ENCODE data around the gene MOCS3. TPM values are rescaled to one million over a fixed set of nuclear protein-coding genes. Genes with fewer than 3 reads are reported as not detected.

MOCS3 gene
- total RNA-seq, 1 experiment from 2014 or later: 6.4 TPM

DNA sequence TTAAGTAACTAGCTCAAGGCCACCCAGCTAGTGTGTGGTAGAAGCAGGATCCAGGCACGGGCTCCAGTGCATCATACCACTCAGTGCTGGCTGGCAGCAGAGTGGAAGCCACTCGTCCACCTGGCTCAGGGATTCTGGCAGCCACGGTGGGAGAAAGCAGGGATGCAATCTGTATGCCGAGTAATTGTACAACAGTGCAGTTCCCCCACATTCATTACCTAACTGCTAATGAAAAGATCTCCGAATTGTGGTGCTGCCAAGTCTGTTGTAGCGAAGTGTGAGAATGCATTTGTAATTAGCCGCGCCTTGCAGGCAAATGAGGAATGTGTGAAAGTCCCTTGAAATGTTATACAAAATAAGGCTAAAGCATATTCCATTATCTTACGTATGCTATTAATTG is 35.3 kb downstream of the MOCS3 start:
- no peak overlapping the region for H3K4me3 ChIP-seq (replicated peaks in 1 of 2; ENCODE audit: low read depth in 1 of 2, low read length in 2 of 2)
- no peaks in the 10 kb centered on the region for H3K9me3 ChIP-seq (ENCODE audit: control insufficient read depth in 1 of 2, insufficient read depth in 1 of 2, low read depth in 1 of 2, low read length in 2 of 2)
- ATAC-seq (no peak), DNase-seq (ENCODE audit: low read depth, low spot score) (no peak)
- RAD21 ChIA-PET (ENCODE audit: low non-redundant PET in 1 of 2, low total read pairs in 2 of 2, uncharacterized antibody in 2 of 2, unreplicated experiment in 2 of 2): interaction anchor here in 1 of 2 experiments (0.8 kb wide), 1 partner anchor 312 kb away, joined by 3 read pairs; no protein-coding TSS in a partner anchor
- CTCF ChIA-PET: interaction anchor here (1.9 to 3.1 kb wide), 5 partner anchors 11 to 601 kb away, joined by 6 to 91 read pairs (median 32); no protein-coding TSS in a partner anchor
- no peaks in the 10 kb centered on the region for H3K36me3 ChIP-seq (ENCODE audit: control insufficient read depth in 1 of 2, insufficient read depth in 2 of 2, low read length in 2 of 2)
- POLR2A ChIA-PET: no interaction called here
- no peak overlapping the region for H3K9ac ChIP-seq (ENCODE audit: low read length)
- peaks cover 8% of the 10 kb centered on the region; the same call in 1 of the 2 replicates for H3K27me3 ChIP-seq (ENCODE audit: insufficient read depth, low read length)
- H3K79me2 ChIP-seq (ENCODE audit: insufficient read depth, low read length): no peaks in the 10 kb centered on the region
- H3K4me2 ChIP-seq (ENCODE audit: low read length): no peak overlapping the region
- BruUV-seq (replicated peaks): no TSS peak
- peaks cover 0 to 8% of the 10 kb centered on the region in 2 experiments; a peak in 1 of 4 replicates for H3K4me1 ChIP-seq (ENCODE audit: control insufficient read depth in 1 of 2, insufficient read depth in 2 of 2, low read length in 2 of 2)
- intact Hi-C loops (cut with micrococcal nuclease): loop anchor here (1.0 kb wide), 1 partner anchor 312 kb away; no protein-coding TSS in a partner anchor
- TF ChIP-seq RAD21 (IDR thresholded peaks at IDR 0.05; ENCODE audit: low read depth): no peak
- no peak for TF ChIP-seq FOSL1 (IDR thresholded peaks at IDR 0.05; ENCODE audit: low read depth)
- TF ChIP-seq, protein P1, sequence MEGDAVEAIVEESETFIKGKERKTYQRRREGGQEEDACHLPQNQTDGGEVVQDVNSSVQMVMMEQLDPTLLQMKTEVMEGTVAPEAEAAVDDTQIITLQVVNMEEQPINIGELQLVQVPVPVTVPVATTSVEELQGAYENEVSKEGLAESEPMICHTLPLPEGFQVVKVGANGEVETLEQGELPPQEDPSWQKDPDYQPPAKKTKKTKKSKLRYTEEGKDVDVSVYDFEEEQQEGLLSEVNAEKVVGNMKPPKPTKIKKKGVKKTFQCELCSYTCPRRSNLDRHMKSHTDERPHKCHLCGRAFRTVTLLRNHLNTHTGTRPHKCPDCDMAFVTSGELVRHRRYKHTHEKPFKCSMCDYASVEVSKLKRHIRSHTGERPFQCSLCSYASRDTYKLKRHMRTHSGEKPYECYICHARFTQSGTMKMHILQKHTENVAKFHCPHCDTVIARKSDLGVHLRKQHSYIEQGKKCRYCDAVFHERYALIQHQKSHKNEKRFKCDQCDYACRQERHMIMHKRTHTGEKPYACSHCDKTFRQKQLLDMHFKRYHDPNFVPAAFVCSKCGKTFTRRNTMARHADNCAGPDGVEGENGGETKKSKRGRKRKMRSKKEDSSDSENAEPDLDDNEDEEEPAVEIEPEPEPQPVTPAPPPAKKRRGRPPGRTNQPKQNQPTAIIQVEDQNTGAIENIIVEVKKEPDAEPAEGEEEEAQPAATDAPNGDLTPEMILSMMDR (IDR thresholded peaks at IDR 0.05 in 2 of 3, conservative IDR thresholded peaks at IDR 0.05 in 1 of 3; ENCODE audit: borderline replicate concordance in 1 of 3, insufficient read depth in 1 of 3, low read depth in 2 of 3, low read length in 2 of 3): no peak
- no peak for TF ChIP-seq ELF1 (IDR thresholded peaks at IDR 0.05; ENCODE audit: borderline replicate concordance, low read depth)
- TF ChIP-seq ZNF274 (IDR thresholded peaks at IDR 0.05; ENCODE audit: low read depth, low read length): no peak
- no peak for TF ChIP-seq EGR1 (IDR thresholded peaks at IDR 0.05; ENCODE audit: low read depth)
- TF ChIP-seq, protein P2, sequence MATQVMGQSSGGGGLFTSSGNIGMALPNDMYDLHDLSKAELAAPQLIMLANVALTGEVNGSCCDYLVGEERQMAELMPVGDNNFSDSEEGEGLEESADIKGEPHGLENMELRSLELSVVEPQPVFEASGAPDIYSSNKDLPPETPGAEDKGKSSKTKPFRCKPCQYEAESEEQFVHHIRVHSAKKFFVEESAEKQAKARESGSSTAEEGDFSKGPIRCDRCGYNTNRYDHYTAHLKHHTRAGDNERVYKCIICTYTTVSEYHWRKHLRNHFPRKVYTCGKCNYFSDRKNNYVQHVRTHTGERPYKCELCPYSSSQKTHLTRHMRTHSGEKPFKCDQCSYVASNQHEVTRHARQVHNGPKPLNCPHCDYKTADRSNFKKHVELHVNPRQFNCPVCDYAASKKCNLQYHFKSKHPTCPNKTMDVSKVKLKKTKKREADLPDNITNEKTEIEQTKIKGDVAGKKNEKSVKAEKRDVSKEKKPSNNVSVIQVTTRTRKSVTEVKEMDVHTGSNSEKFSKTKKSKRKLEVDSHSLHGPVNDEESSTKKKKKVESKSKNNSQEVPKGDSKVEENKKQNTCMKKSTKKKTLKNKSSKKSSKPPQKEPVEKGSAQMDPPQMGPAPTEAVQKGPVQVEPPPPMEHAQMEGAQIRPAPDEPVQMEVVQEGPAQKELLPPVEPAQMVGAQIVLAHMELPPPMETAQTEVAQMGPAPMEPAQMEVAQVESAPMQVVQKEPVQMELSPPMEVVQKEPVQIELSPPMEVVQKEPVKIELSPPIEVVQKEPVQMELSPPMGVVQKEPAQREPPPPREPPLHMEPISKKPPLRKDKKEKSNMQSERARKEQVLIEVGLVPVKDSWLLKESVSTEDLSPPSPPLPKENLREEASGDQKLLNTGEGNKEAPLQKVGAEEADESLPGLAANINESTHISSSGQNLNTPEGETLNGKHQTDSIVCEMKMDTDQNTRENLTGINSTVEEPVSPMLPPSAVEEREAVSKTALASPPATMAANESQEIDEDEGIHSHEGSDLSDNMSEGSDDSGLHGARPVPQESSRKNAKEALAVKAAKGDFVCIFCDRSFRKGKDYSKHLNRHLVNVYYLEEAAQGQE (IDR thresholded peaks at IDR 0.05; ENCODE audit: low read depth): no peak
- no peak for TF ChIP-seq SP1 (IDR thresholded peaks at IDR 0.05; ENCODE audit: low read depth)
- no peak for TF ChIP-seq SIN3A (IDR thresholded peaks at IDR 0.05; ENCODE audit: low read depth)
- no peak for TF ChIP-seq JUND (IDR thresholded peaks at IDR 0.05)
- TF ChIP-seq, protein P3, sequence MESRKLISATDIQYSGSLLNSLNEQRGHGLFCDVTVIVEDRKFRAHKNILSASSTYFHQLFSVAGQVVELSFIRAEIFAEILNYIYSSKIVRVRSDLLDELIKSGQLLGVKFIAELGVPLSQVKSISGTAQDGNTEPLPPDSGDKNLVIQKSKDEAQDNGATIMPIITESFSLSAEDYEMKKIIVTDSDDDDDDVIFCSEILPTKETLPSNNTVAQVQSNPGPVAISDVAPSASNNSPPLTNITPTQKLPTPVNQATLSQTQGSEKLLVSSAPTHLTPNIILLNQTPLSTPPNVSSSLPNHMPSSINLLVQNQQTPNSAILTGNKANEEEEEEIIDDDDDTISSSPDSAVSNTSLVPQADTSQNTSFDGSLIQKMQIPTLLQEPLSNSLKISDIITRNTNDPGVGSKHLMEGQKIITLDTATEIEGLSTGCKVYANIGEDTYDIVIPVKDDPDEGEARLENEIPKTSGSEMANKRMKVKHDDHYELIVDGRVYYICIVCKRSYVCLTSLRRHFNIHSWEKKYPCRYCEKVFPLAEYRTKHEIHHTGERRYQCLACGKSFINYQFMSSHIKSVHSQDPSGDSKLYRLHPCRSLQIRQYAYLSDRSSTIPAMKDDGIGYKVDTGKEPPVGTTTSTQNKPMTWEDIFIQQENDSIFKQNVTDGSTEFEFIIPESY (IDR thresholded peaks at IDR 0.05; ENCODE audit: extremely low read depth, insufficient replicate concordance, low read length): no peak
- TF ChIP-seq EZH2phosphoT487 (IDR thresholded peaks at IDR 0.05; ENCODE audit: borderline replicate concordance): no peak
- TF ChIP-seq EZH2 (IDR thresholded peaks at IDR 0.05): no peak
- no peak for TF ChIP-seq CBX3 (IDR thresholded peaks at IDR 0.05; ENCODE audit: low read depth)
- no peak for TF ChIP-seq ZFX (IDR thresholded peaks at IDR 0.05)
- no peak for TF ChIP-seq POLR2A (IDR thresholded peaks at IDR 0.05; ENCODE audit: borderline replicate concordance, extremely low read depth, insufficient read depth, insufficient read length)
- TF ChIP-seq YY1 (IDR thresholded peaks at IDR 0.05; ENCODE audit: extremely low read depth, insufficient replicate concordance, low read depth, low read length): no peak
- TF ChIP-seq POLR2AphosphoS5 (IDR thresholded peaks at IDR 0.05; ENCODE audit: low read depth, low read length): no peak
- no peak overlapping the region for H3K27ac ChIP-seq (ENCODE audit: low read depth, low read length)
- H2AFZ ChIP-seq (ENCODE audit: low read depth, low read length, poor library complexity, severe bottlenecking): no peak overlapping the region
- H4K20me1 ChIP-seq (ENCODE audit: insufficient read depth): no peaks in the 10 kb centered on the region
- no peaks in the 10 kb centered on the region for H3K9me2 ChIP-seq (ENCODE audit: insufficient read depth)
